WTC11 (cell line): ENCODE measurements around the gene PDGFRB. TPM values are rescaled to one million over a fixed set of nuclear protein-coding genes. Genes with fewer than 3 reads are reported as not detected.

ENCODE experiments used
- ATAC-seq: fragments of 200-7000 bp; cut with Tn5 transposase; 2 replicates; pipeline ENCODE4 v1.10.0; 2021; ENCODE audit warnings: mild to moderate bottlenecking, moderate library complexity
- CTCF ChIA-PET: fragments of 300-600 bp; sonication (Branson Sonifier 250); formaldehyde crosslinking; loops from one replicate; lab custom pipeline; 2021; ENCODE audit warnings: antibody characterized with exemption; lab: Charles Lee
- POLR2A ChIA-PET: fragments of 350-600 bp; sonication (Branson Sonifier 250); formaldehyde crosslinking; loops from one replicate; lab custom pipeline; 2021; ENCODE audit warnings: antibody characterized with exemption; lab: Charles Lee
- DNase-seq: peaks from one replicate; pipeline ENCODE4 v3.0.0; 2021; ENCODE audit warnings: low spot score
- H3K27ac Mint-ChIP-seq: 2 replicates; pipeline ENCODE4 v1.8.0; 2021; ENCODE audit warnings: mixed read lengths
- H3K27me3 Mint-ChIP-seq: 2 replicates; pipeline ENCODE4 v1.8.0; 2021; ENCODE audit warnings: low read depth, mild to moderate bottlenecking, moderate library complexity, mixed read lengths
- H3K36me3 Mint-ChIP-seq: 2 replicates; pipeline ENCODE4 v1.8.0; 2021; ENCODE audit warnings: mixed read lengths
- H3K4me1 Mint-ChIP-seq: 2 replicates; pipeline ENCODE4 v1.8.0; 2022; ENCODE audit warnings: mixed read lengths
- H3K4me3 Mint-ChIP-seq: 2 replicates; pipeline ENCODE4 v1.8.0; 2021; ENCODE audit warnings: mild to moderate bottlenecking, moderate library complexity, mixed read lengths
- H3K9me3 Mint-ChIP-seq: 2 replicates; pipeline ENCODE4 v1.8.0; 2021; ENCODE audit warnings: mixed read lengths
- CBFB ChIP-seq: sonication (generic); formaldehyde crosslinking; IDR thresholded peaks from 2 replicates; pipeline ENCODE4 v1.8.1; 2022; ENCODE audit warnings: mild to moderate bottlenecking, low read depth, missing genetic modification reagents
- EMX1 ChIP-seq: fragments of 250-450 bp; sonication (Bioruptor Pico); IDR thresholded peaks from 2 replicates; pipeline ENCODE4 v1.8.0; 2021; ENCODE audit warnings: mild to moderate bottlenecking
- ETV6 ChIP-seq: sonication (generic); formaldehyde crosslinking; IDR thresholded peaks from 2 replicates; pipeline ENCODE4 v1.8.1; 2022; ENCODE audit warnings: mild to moderate bottlenecking, missing genetic modification reagents
- FOXJ3 ChIP-seq: sonication (generic); formaldehyde crosslinking; IDR thresholded peaks from 2 replicates; pipeline ENCODE4 v1.9.0; 2021; ENCODE audit warnings: missing genetic modification reagents, mild to moderate bottlenecking, borderline replicate concordance
- GRHL2 ChIP-seq: fragments of 250-450 bp; sonication (Bioruptor Pico); IDR thresholded peaks from 2 replicates; pipeline ENCODE4 v1.8.0; 2022; ENCODE audit warnings: mild to moderate bottlenecking, moderate library complexity; ENCODE audit not compliant: insufficient replicate concordance, severe bottlenecking
- JAZF1 ChIP-seq: fragments of 250-450 bp; sonication (Bioruptor Pico); IDR thresholded peaks from 2 replicates; pipeline ENCODE4 v1.9.0; 2021; ENCODE audit warnings: moderate library complexity, mild to moderate bottlenecking, inconsistent platforms
- NR1H2 ChIP-seq: sonication (generic); formaldehyde crosslinking; IDR thresholded peaks from 2 replicates; pipeline ENCODE4 v1.9.0; 2021; ENCODE audit warnings: mild to moderate bottlenecking, moderate library complexity, missing genetic modification reagents
- OVOL2 ChIP-seq: fragments of 250-450 bp; sonication (Bioruptor Pico); IDR thresholded peaks from 2 replicates; pipeline ENCODE4 v1.9.0; 2021; ENCODE audit warnings: mild to moderate bottlenecking, borderline replicate concordance
- RELA ChIP-seq: sonication (generic); formaldehyde crosslinking; IDR thresholded peaks from 2 replicates; pipeline ENCODE4 v1.8.1; 2022; ENCODE audit warnings: missing genetic modification reagents, mild to moderate bottlenecking, borderline replicate concordance
- TP53 ChIP-seq: sonication (generic); formaldehyde crosslinking; IDR thresholded peaks from 2 replicates; pipeline ENCODE4 v1.8.1; 2023; ENCODE audit warnings: mild to moderate bottlenecking, missing genetic modification reagents
- USF1 ChIP-seq: sonication (generic); formaldehyde crosslinking; IDR thresholded peaks from 2 replicates; pipeline ENCODE4 v1.8.0; 2022; ENCODE audit warnings: mild to moderate bottlenecking, missing genetic modification reagents
- ZNF263 ChIP-seq: sonication (generic); formaldehyde crosslinking; IDR thresholded peaks from 2 replicates; pipeline ENCODE4 v1.8.1; 2022; ENCODE audit warnings: low read depth, mild to moderate bottlenecking, moderate library complexity, missing genetic modification reagents
- ZNF317 ChIP-seq: sonication (generic); formaldehyde crosslinking; IDR thresholded peaks from 2 replicates; pipeline ENCODE4 v1.8.1; 2023; ENCODE audit warnings: low read depth, mild to moderate bottlenecking, moderate library complexity, missing genetic modification reagents, borderline replicate concordance
- total RNA-seq: library from RNA; stranded (reverse); gene quantifications from 3 replicates; pipeline ENCODE4 v1.2.3, GENCODE V29; 2021
- TF ChIP-seq, protein P1 (sequence below): fragments of 250-450 bp; sonication (Bioruptor Pico); IDR thresholded peaks from 2 replicates; pipeline ENCODE4 v1.9.0; 2021; ENCODE audit warnings: moderate library complexity, mild to moderate bottlenecking, inconsistent platforms, borderline replicate concordance
- TF ChIP-seq, protein P2 (sequence below): sonication (generic); formaldehyde crosslinking; IDR thresholded peaks from 2 replicates; pipeline ENCODE4 v1.8.0; 2022; ENCODE audit warnings: mild to moderate bottlenecking, missing genetic modification reagents
- TF ChIP-seq, protein P3 (sequence below): fragments of 200-600 bp; IDR thresholded peaks from 2 replicates; pipeline ENCODE4 v1.8.0; 2022; ENCODE audit warnings: antibody characterized with exemption

PDGFRB gene
- total RNA-seq, 1 experiment from 2014 or later: 5.1 TPM

GRCh38 chr5:150172145-150172544, 16.5 kb upstream of the PDGFRB start:
- Mint-ChIP-seq H3K4me3 (no peak overlapping the region), H3K4me1 (peaks cover 4% of the 10 kb centered on the region), H3K27ac (no peak overlapping the region), H3K27me3 (peaks cover 71% of the 10 kb centered on the region), H3K9me3 (no peaks in the 10 kb centered on the region), H3K36me3 (no peaks in the 10 kb centered on the region)
- CTCF ChIA-PET: interaction anchor here (0.5 to 2.7 kb wide), 6 partner anchors 10 to 100 kb away, joined by 3 to 7 read pairs (median 4); partner anchors contain the start of gene SLC6A7
- POLR2A ChIA-PET: no interaction called here
- DNase-seq (no peak), ATAC-seq (no peak)
- TF ChIP-seq GRHL2: no peak
- TF ChIP-seq ETV6 (CRISPR knock-in tag): no peak
- TF ChIP-seq USF1 (CRISPR knock-in tag): no peak
- no peak for TF ChIP-seq FOXJ3 (CRISPR knock-in tag)
- TF ChIP-seq OVOL2 (CRISPR knock-in tag): no peak
- TF ChIP-seq, protein P1, sequence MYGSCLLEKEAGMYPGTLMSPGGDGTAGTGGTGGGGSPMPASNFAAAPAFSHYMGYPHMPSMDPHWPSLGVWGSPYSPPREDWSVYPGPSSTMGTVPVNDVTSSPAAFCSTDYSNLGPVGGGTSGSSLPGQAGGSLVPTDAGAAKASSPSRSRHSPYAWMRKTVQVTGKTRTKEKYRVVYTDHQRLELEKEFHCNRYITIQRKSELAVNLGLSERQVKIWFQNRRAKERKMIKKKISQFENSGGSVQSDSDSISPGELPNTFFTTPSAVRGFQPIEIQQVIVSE: no peak
- TF ChIP-seq TP53 (CRISPR knock-in tag): no peak
- no peak for TF ChIP-seq EMX1 (CRISPR knock-in tag)
- no peak for TF ChIP-seq CBFB (CRISPR knock-in tag)
- no peak for TF ChIP-seq RELA (CRISPR knock-in tag)
- no peak for TF ChIP-seq NR1H2 (CRISPR knock-in tag)

DNA sequence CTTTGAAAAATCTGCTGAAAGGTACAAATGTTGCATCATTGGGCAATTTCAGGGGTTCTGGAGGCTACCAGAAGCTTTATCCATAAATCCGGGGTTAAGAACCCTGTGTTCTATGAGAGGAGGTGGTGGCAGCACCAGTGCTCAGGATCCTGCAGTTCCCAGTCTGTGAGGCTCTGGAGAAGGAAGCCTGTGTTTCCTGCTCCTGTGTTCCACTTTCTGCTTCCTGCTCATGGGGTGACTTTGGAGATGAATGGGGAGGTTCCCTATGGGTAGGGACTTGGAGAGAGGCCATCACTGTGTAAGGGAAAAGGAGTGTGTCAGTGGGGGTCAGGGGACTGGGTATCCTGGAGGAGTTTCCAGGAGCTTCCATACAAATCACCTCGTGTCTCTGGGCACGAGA, 13.2 kb upstream of the PDGFRB start:
- TF ChIP-seq ZNF317 (no peak), EMX1 (CRISPR knock-in tag) (no peak)
- no peak for DNase-seq
- ChIA-PET POLR2A (interaction anchor here (0.6 kb wide), 1 partner anchor 24 kb away, joined by 3 read pairs; no protein-coding TSS in a partner anchor), CTCF (interaction anchor here (0.6 to 2.4 kb wide), 9 partner anchors 23 to 108 kb away, joined by 3 to 6 read pairs (median 3); no protein-coding TSS in a partner anchor)
- Mint-ChIP-seq H3K9me3 (no peaks in the 10 kb centered on the region), H3K27me3 (peaks cover 91% of the 10 kb centered on the region), H3K36me3 (no peaks in the 10 kb centered on the region), H3K4me1 (peaks cover 20% of the 10 kb centered on the region), H3K27ac (no peak overlapping the region), H3K4me3 (no peak overlapping the region)
- no peak for ATAC-seq

GRCh38 chr5:150167908-150168307, 12.3 kb upstream of the PDGFRB start:
- POLR2A ChIA-PET: no interaction called here
- H3K27ac Mint-ChIP-seq: no peak overlapping the region
- CTCF ChIA-PET: interaction anchor here (0.6 to 2.4 kb wide), 12 partner anchors 22 to 329 kb away, joined by 3 to 6 read pairs (median 4); no protein-coding TSS in a partner anchor
- no peaks in the 10 kb centered on the region for H3K36me3 Mint-ChIP-seq
- ATAC-seq: peak; percentile 38
- no peaks in the 10 kb centered on the region for H3K9me3 Mint-ChIP-seq
- H3K4me3 Mint-ChIP-seq: peak overlapping the region; percentile 55
- TF ChIP-seq, protein P2, sequence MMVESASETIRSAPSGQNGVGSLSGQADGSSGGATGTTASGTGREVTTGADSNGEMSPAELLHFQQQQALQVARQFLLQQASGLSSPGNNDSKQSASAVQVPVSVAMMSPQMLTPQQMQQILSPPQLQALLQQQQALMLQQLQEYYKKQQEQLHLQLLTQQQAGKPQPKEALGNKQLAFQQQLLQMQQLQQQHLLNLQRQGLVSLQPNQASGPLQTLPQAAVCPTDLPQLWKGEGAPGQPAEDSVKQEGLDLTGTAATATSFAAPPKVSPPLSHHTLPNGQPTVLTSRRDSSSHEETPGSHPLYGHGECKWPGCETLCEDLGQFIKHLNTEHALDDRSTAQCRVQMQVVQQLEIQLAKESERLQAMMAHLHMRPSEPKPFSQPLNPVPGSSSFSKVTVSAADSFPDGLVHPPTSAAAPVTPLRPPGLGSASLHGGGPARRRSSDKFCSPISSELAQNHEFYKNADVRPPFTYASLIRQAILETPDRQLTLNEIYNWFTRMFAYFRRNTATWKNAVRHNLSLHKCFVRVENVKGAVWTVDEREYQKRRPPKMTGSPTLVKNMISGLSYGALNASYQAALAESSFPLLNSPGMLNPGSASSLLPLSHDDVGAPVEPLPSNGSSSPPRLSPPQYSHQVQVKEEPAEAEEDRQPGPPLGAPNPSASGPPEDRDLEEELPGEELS (CRISPR knock-in tag): no peak
- no peak for TF ChIP-seq ZNF263
- TF ChIP-seq, protein P3, sequence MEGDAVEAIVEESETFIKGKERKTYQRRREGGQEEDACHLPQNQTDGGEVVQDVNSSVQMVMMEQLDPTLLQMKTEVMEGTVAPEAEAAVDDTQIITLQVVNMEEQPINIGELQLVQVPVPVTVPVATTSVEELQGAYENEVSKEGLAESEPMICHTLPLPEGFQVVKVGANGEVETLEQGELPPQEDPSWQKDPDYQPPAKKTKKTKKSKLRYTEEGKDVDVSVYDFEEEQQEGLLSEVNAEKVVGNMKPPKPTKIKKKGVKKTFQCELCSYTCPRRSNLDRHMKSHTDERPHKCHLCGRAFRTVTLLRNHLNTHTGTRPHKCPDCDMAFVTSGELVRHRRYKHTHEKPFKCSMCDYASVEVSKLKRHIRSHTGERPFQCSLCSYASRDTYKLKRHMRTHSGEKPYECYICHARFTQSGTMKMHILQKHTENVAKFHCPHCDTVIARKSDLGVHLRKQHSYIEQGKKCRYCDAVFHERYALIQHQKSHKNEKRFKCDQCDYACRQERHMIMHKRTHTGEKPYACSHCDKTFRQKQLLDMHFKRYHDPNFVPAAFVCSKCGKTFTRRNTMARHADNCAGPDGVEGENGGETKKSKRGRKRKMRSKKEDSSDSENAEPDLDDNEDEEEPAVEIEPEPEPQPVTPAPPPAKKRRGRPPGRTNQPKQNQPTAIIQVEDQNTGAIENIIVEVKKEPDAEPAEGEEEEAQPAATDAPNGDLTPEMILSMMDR: peak; percentile 32; the same call in 1 of the 2 replicates
- no peak for TF ChIP-seq JAZF1 (CRISPR knock-in tag)
- H3K4me1 Mint-ChIP-seq: peaks cover 24% of the 10 kb centered on the region
- DNase-seq: peak; percentile 47
- H3K27me3 Mint-ChIP-seq: peaks cover 91% of the 10 kb centered on the region
